Thyroid gland (tissue), 4 donors: Measurements from ENCODE around the gene NR4A2. TPM values are rescaled to one million over a fixed set of nuclear protein-coding genes. Genes with fewer than 3 reads are reported as not detected.

Experiments used
- DNase-seq, 2 donors: peaks; one replicate each; pipeline ENCODE4 v3.0.0-alpha.2; 2019
- H3K27ac ChIP-seq, 3 donors: fragments of 200-600 bp; sonication (generic); 1 replicate in 2 of 3; 2 replicates in 1 of 3; pipeline ENCODE4 v1.5.1; 2016 to 2019; ENCODE audit warnings: mild to moderate bottlenecking in 1 of 3, moderate library complexity in 1 of 3
- H3K27me3 ChIP-seq: fragments of 200-600 bp; sonication (generic); one replicate; pipeline ENCODE4 v1.5.1; 2019
- H3K36me3 ChIP-seq, 2 donors: fragments of 200-600 bp; sonication (generic); one replicate each; pipeline ENCODE4 v1.5.1; 2016 to 2019
- H3K4me1 ChIP-seq, 2 donors: fragments of 200-600 bp; sonication (generic); one replicate each; pipeline ENCODE4 v1.5.1; 2017 to 2019
- H3K4me3 ChIP-seq, 3 donors: fragments of 200-600 bp; sonication (generic); replicated peaks in 1 of 3; 1 replicate in 2 of 3; 2 replicates in 1 of 3; pipeline ENCODE4 v1.5.1; 2016; ENCODE audit warnings: mild to moderate bottlenecking in 1 of 3
- H3K9me3 ChIP-seq: fragments of 200-600 bp; sonication (generic); one replicate; pipeline ENCODE4 v1.5.1; 2017
- POLR2A ChIP-seq, 2 donors: fragments of 450-650 bp; IDR thresholded peaks; one replicate each; pipeline ENCODE4 v1.6.1; 2017; ENCODE audit warnings: antibody characterized with exemption in 2 of 2, mild to moderate bottlenecking in 2 of 2, moderate library complexity in 1 of 2
- WGBS, 2 donors: methylation state at CpG; one replicate each; pipeline ENCODE4 v1.1.5; 2017; 5-methylcytosine and 5-hydroxymethylcytosine counted together
- intact Hi-C: fragments of 100-400 bp; cut with DNase I; formaldehyde crosslinking; loops from one replicate; pipeline ENCODE4 v1.15.1; 2023
- total RNA-seq, 4 donors: library from RNA; depleted of rRNA; stranded (reverse); fragments of >200 nt; gene quantifications; one replicate each; pipeline ENCODE4 v1.2.3, GENCODE V29; 2016
- TF ChIP-seq, protein P1 (sequence below), 6 experiments: fragments of 200-600 bp in 3 of 6; fragments of 450-650 bp in 3 of 6; sonication (generic) in 3 of 6; IDR thresholded peaks; one replicate each; pipeline ENCODE4 v1.5.1; 2016 to 2019; ENCODE audit warnings: antibody characterized with exemption in 6 of 6, mild to moderate bottlenecking in 2 of 6, inconsistent platforms in 1 of 6, moderate library complexity in 1 of 6

The NR4A2 gene
- total RNA-seq, 4 donors from 2014 or later = 4.2 to 7.5 (median 5.0) TPM

DNA sequence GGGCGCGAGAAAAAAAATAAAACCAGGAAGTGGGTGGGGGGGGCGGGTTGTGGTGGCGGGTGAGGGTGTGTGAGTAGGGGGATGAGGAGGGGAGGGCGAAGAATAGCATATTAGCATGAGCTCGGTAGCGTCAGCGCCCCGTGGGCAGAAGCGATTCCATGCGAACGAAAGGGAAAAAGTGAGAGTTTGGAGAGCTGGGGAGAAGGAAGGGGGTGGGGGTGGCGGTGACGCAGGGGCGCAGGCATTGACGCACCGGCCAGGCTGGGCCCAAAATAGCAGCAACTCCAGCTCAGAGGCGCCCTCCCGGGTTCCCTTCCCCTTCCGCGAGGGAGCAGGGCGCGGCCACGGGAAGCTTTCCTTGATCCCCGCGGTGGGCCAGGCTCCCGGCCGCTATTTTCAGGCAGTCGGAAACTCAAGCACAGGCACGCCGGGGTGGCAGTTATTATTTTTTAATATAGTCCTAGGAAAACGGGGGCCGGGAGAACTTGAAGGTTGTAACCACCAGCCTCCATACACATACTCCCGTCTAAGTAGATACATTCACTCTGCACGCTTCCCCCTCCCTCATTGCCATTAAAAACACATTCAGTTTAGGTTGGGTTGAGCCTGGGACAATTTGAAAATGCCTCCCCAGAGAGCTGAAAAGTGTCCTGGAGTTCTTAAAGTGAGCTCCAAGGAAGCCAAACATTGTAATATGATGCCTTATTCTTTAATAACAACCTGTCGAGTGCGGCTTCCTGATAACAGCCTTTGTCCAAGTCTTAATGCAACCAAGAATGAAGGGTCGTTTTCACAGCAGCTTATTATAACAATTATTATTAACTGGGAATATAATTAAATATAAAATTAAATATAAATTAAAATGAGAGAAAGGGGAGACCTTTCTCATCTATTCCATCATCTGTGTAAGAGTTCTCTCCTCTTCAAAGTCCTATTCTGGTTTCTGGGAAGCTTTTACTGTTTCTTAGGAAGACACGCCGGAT, 2.3 kb upstream of the NR4A2 start:
- H3K4me1 ChIP-seq = peaks cover 17 to 25% of the 10 kb centered on the region in 2 donors

DNA sequence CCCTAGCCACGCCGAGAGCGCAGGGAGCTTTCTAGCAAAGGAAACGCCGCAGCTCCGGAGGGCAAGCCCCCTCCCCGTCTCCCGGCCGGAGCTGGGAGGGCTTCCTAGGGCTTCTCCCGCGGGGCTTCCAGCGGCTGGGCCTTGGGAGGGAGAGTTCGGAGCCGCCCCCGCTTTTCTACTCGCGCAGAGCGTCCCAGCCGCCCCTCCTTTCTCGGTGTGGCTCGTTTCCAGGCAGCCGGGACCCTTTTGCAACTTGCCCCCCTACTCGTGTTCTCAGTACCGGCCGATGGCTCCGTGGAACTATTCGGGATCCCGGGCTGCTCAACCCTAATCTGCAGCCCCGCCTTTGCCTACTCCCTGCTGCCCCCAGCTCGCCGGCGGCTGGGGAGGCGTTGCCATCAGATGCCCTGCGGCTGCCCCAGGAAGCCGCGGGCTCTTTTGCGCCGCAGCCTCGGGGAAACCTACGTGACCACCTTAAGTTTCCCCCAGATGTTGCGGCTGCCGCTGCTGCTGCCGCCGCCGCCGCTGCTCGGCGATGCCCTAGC, 1.5 kb upstream of the NR4A2 start:
- intact Hi-C loops = no loop called here
- 0 to 1% methylated on average over 32 of the region's 48 CpGs for WGBS, 2 donors
- no peaks in the 10 kb centered on the region for H3K27me3 ChIP-seq
- H3K27ac ChIP-seq = peak overlapping the region; percentile 89 to 100 (median 100)
- H3K4me1 ChIP-seq = peaks cover 15 to 17% of the 10 kb centered on the region in 2 donors
- H3K9me3 ChIP-seq = no peaks in the 10 kb centered on the region
- no peaks in the 10 kb centered on the region for H3K36me3 ChIP-seq
- peak in 1 of 2 donors; percentile 53 for TF ChIP-seq POLR2A (IDR thresholded peaks at IDR 0.05)
- TF ChIP-seq, protein P1, sequence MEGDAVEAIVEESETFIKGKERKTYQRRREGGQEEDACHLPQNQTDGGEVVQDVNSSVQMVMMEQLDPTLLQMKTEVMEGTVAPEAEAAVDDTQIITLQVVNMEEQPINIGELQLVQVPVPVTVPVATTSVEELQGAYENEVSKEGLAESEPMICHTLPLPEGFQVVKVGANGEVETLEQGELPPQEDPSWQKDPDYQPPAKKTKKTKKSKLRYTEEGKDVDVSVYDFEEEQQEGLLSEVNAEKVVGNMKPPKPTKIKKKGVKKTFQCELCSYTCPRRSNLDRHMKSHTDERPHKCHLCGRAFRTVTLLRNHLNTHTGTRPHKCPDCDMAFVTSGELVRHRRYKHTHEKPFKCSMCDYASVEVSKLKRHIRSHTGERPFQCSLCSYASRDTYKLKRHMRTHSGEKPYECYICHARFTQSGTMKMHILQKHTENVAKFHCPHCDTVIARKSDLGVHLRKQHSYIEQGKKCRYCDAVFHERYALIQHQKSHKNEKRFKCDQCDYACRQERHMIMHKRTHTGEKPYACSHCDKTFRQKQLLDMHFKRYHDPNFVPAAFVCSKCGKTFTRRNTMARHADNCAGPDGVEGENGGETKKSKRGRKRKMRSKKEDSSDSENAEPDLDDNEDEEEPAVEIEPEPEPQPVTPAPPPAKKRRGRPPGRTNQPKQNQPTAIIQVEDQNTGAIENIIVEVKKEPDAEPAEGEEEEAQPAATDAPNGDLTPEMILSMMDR (IDR thresholded peaks at IDR 0.05) = peak in 1 of 6 experiments; percentile 23
- H3K4me3 ChIP-seq = peak overlapping the region; percentile 9 to 83 (median 76)
- peak; percentile 67 to 70 for DNase-seq

More for the DNA sequence above, 2.3 kb upstream of the NR4A2 start:
- Histone ChIP-seq H3K9me3 (no peaks in the 10 kb centered on the region), H3K27me3 (no peaks in the 10 kb centered on the region), H3K4me3 (peak overlapping the region in 2 of 3 donors; percentile 76 to 83), H3K36me3 (no peaks in the 10 kb centered on the region), H3K27ac (peak overlapping the region; percentile 89 to 100 (median 100))
- DNase-seq = peak; percentile 92 to 93
- 1 to 2% methylated on average over 40 of the region's 40 CpGs for WGBS, 2 donors
- peak; percentile 5 to 82 for TF ChIP-seq POLR2A (IDR thresholded peaks at IDR 0.05)
- TF ChIP-seq, protein P1 (IDR thresholded peaks at IDR 0.05) = no peak
- intact Hi-C loops = no loop called here

DNA sequence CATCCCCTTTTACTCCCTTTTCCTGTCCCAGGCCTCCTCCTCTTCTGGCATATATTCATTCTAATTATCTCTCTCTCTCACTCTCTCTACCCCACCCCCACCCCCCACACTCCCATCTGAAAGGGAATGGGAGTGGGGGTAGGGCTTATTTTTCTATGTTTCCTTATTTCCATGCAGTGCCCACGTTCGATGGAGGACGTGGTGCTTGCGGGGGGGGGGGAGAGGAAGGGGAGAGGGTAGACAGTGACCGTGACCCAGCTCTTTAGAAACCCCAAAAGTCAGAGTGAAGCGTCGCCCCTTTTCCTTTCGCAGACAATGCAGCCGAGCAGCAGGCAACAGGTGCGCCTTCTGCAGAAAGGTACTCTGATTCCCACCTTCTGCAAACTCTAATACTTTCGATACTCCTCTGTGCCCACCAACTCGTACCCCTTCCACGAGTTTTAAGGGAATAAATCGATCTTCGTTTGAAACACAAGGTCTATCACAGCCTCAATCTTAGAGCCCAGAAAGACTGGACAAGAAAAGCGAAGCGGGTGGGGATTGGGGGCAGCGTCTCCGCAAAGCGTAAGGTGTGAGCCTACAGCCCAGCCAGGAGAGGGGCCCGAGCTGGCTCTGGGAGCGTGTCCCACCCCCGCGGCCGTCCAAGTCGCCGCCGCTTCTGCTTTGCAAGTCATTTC, 891 bp upstream of the NR4A2 start:
- Histone ChIP-seq H3K9me3 (no peaks in the 10 kb centered on the region), H3K36me3 (no peaks in the 10 kb centered on the region), H3K27ac (peak overlapping the region; percentile 89 to 100 (median 100)), H3K4me1 (peaks cover 11 to 13% of the 10 kb centered on the region in 2 donors), H3K4me3 (peak overlapping the region; percentile 9 to 83 (median 76)), H3K27me3 (no peaks in the 10 kb centered on the region)
- TF ChIP-seq, protein P1 (IDR thresholded peaks at IDR 0.05) = no peak
- TF ChIP-seq POLR2A (IDR thresholded peaks at IDR 0.05) = no peak
- 0% methylated on average over 28 of the region's 28 CpGs for WGBS, 2 donors
- DNase-seq = peak in 1 of 2 donors; percentile 20
- intact Hi-C loops = no loop called here

DNA sequence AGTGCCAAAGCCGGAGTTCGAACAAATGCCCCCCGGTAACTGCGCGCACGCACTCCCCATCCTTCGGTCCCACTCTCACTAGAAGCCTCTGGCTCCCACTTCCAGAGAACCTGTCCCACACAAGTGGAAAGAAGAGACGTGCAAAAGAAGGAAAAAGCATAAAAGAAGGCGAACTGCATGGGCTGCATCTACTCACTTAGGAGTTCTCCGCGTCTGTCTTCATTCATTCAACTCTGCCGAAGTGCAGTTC, 312 bp downstream of the NR4A2 start:
- Histone ChIP-seq H3K9me3 (no peaks in the 10 kb centered on the region), H3K36me3 (no peaks in the 10 kb centered on the region), H3K27me3 (no peaks in the 10 kb centered on the region), H3K4me3 (peak overlapping the region in 2 of 3 donors; percentile 32 to 76), H3K4me1 (peaks cover 7 to 10% of the 10 kb centered on the region in 2 donors), H3K27ac (peak overlapping the region; percentile 89 to 100 (median 100))
- 0 to 1% methylated on average over 12 of the region's 12 CpGs for WGBS, 2 donors
- no peak for DNase-seq
- no peak for TF ChIP-seq POLR2A (IDR thresholded peaks at IDR 0.05)
- TF ChIP-seq, protein P1 (IDR thresholded peaks at IDR 0.05) = no peak
- intact Hi-C loops = no loop called here
